OCI-LY7 (cell line): Measurements from ENCODE around the gene ERCC6L2.

Source experiments
- EZH2phosphoT487 ChIP-seq: fragments of 200-600 bp; sonication (generic); IDR thresholded peaks from 2 replicates; pipeline ENCODE4 v1.6.1; 2018; ENCODE audit warnings: low read depth, borderline replicate concordance, mild to moderate bottlenecking, mixed run types, antibody characterized with exemption, low read length, moderate library complexity, mixed read lengths
- TF ChIP-seq, protein P1 (sequence below): fragments of 200-600 bp; sonication (generic); conservative IDR thresholded peaks from 2 replicates; pipeline ENCODE4 v1.5.1; 2014; ENCODE audit warnings: mild to moderate bottlenecking, antibody characterized with exemption, low read length, moderate library complexity, mixed read lengths

DNA sequence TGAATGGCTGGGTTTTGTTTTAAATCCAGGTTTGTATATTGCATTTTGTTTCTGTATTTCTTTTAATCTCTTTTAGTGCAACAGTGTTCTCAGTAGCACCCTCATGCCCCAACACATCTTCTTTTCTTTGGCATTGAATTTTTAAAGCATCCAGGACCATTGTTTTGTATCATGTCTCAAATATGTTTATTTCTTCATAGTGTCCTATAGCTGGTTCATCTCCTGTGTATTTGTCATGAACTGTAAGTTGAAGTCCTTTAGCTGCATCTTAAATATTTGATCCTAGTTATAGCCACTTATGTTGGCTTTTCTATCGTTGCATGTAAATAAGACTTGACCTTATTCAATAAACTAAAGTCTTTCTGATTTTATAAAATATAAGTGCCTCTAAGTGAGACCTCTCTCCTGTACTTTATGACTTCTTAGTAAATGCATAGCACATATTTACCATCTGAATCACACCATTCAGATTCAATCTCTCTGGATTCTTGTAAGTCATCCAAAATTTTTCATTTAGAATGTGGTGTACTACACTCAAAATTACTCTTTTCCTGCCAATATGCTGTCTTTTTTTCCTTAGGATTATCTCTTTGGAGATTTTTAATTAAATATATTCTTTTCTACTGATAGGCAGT lies 21.0 kb upstream of the ERCC6L2 start:
- TF ChIP-seq, protein P1, sequence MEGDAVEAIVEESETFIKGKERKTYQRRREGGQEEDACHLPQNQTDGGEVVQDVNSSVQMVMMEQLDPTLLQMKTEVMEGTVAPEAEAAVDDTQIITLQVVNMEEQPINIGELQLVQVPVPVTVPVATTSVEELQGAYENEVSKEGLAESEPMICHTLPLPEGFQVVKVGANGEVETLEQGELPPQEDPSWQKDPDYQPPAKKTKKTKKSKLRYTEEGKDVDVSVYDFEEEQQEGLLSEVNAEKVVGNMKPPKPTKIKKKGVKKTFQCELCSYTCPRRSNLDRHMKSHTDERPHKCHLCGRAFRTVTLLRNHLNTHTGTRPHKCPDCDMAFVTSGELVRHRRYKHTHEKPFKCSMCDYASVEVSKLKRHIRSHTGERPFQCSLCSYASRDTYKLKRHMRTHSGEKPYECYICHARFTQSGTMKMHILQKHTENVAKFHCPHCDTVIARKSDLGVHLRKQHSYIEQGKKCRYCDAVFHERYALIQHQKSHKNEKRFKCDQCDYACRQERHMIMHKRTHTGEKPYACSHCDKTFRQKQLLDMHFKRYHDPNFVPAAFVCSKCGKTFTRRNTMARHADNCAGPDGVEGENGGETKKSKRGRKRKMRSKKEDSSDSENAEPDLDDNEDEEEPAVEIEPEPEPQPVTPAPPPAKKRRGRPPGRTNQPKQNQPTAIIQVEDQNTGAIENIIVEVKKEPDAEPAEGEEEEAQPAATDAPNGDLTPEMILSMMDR = no peak
- TF ChIP-seq EZH2phosphoT487 = no peak
